ENCODE measurements around the gene ITGA2B.
"Not testable (repeated sequence)": the region's sequence is repeated elsewhere in the genome, so short reads cannot be mapped to it uniquely, and the experiment has no call there.

Gene ITGA2B

GRCh38 chr17:44389281-44389680, at the start of gene ITGA2B:
TSS of gene ITGA2B (minus strand) at chr17:44389649. CDS start at chr17:44389473, 176 bp downstream.
- no peak for DNase-seq

GRCh38 chr17:44439168-44439567, 49.7 kb upstream of the ITGA2B start:
- no peak for DNase-seq

GRCh38 chr17:44438636-44439035, 49.2 kb upstream of the ITGA2B start:
- DNase-seq = peak; percentile 17

GRCh38 chr17:44436336-44436735, 46.9 kb upstream of the ITGA2B start:
- no peak for DNase-seq

GRCh38 chr17:44432254-44433157, 43.1 kb upstream of the ITGA2B start:
- no peak for DNase-seq

- no peak for DNase-seq
Observed at GRCh38 chr17:44424828-44425461, 35.5 kb upstream of the ITGA2B start.

GRCh38 chr17:44417553-44417952, 28.1 kb upstream of the ITGA2B start:
- DNase-seq = no peak

- no peak for DNase-seq
Observed at GRCh38 chr17:44416558-44417289, 27.3 kb upstream of the ITGA2B start.

GRCh38 chr17:44414394-44415155, 25.1 kb upstream of the ITGA2B start:
- DNase-seq = no peak

- no peak for DNase-seq
Observed at GRCh38 chr17:44409309-44410028, 20.0 kb upstream of the ITGA2B start.

GRCh38 chr17:44408786-44409185, 19.3 kb upstream of the ITGA2B start:
- no peak for DNase-seq

- no peak for DNase-seq
Observed at GRCh38 chr17:44402564-44403172, 13.2 kb upstream of the ITGA2B start.

GRCh38 chr17:44400226-44400847, 10.9 kb upstream of the ITGA2B start:
- no peak for DNase-seq

- no peak for DNase-seq
Observed at GRCh38 chr17:44398692-44399691, 9.5 kb upstream of the ITGA2B start.

GRCh38 chr17:44397479-44398440, 8.3 kb upstream of the ITGA2B start:
- no peak for DNase-seq

GRCh38 chr17:44396946-44397345, 7.5 kb upstream of the ITGA2B start:
- no peak for DNase-seq

GRCh38 chr17:44394833-44395232, 5.4 kb upstream of the ITGA2B start:
- DNase-seq = no peak

GRCh38 chr17:44394112-44394511, 4.7 kb upstream of the ITGA2B start:
- DNase-seq = not testable (repeated sequence)

Data from RPMI8226 (cell line).